Effector memory CD4-positive, alpha-beta T cell (primary cell): ENCODE measurements around the gene ZC3H7B.

Source experiments
- DNase-seq, 3 donors: peaks; one replicate each; pipeline ENCODE4 v3.0.0-alpha.2; 2020
- H3K27ac ChIP-seq: 2 replicates; pipeline ENCODE4 v1.7.0; 2013; ENCODE audit warnings: mild to moderate bottlenecking, low read length, moderate library complexity; ENCODE audit not compliant: insufficient read depth, poor library complexity, severe bottlenecking
- H3K27me3 ChIP-seq: replicated peaks from 2 replicates; pipeline ENCODE4 v1.7.0; 2013; ENCODE audit warnings: mild to moderate bottlenecking, low read length; ENCODE audit not compliant: insufficient read depth, control insufficient read depth, poor library complexity, severe bottlenecking
- H3K36me3 ChIP-seq: 2 replicates; pipeline ENCODE4 v1.7.0; 2013; ENCODE audit warnings: mild to moderate bottlenecking, low read length, moderate library complexity; ENCODE audit not compliant: control insufficient read depth, insufficient read depth
- H3K4me1 ChIP-seq: 2 replicates; pipeline ENCODE4 v1.7.0; 2013; ENCODE audit warnings: low read length, mild to moderate bottlenecking; ENCODE audit not compliant: control insufficient read depth, insufficient read depth, poor library complexity, severe bottlenecking
- H3K4me3 ChIP-seq: 2 replicates; pipeline ENCODE4 v1.7.0; 2013; ENCODE audit warnings: low read length, low read depth, mild to moderate bottlenecking; ENCODE audit not compliant: insufficient read depth, poor library complexity, severe bottlenecking
- H3K9me3 ChIP-seq: 2 replicates; pipeline ENCODE4 v1.7.0; 2013; ENCODE audit warnings: mild to moderate bottlenecking, low read length, moderate library complexity; ENCODE audit not compliant: control insufficient read depth

The ZC3H7B gene

GRCh38 chr22:41362615-41363014, 61.3 kb downstream of the ZC3H7B start:
- no peak for DNase-seq
- no peaks in the 10 kb centered on the region for H3K9me3 ChIP-seq
- no peak overlapping the region for H3K27ac ChIP-seq
- H3K4me1 ChIP-seq: no peaks in the 10 kb centered on the region
- no peaks in the 10 kb centered on the region for H3K27me3 ChIP-seq
- H3K4me3 ChIP-seq: no peak overlapping the region
- peaks cover 4% of the 10 kb centered on the region for H3K36me3 ChIP-seq

DNA sequence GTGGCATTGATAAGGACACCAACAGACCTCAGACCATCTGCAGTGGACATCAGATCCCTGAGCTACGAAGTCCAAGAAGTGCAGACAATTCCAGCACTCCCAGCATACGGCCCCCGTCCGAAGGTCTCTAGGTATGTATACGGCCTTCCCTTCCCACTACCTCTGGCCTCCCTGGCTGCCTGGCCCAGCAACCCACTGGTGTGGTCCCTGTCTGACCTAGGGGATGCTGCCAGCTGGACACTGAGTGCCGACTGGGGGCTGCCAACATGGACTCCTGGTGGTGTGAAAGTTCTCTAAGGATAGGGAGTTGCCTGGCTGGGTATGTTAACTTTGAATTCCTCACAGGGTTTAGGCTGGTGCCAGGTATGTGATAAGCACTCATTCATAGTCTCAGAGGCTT, 62.9 kb downstream of the ZC3H7B start:
- no peak overlapping the region for H3K4me3 ChIP-seq
- H3K27me3 ChIP-seq: no peaks in the 10 kb centered on the region
- no peak for DNase-seq
- H3K9me3 ChIP-seq: no peaks in the 10 kb centered on the region
- no peaks in the 10 kb centered on the region for H3K36me3 ChIP-seq
- no peaks in the 10 kb centered on the region for H3K4me1 ChIP-seq
- no peak overlapping the region for H3K27ac ChIP-seq

DNA sequence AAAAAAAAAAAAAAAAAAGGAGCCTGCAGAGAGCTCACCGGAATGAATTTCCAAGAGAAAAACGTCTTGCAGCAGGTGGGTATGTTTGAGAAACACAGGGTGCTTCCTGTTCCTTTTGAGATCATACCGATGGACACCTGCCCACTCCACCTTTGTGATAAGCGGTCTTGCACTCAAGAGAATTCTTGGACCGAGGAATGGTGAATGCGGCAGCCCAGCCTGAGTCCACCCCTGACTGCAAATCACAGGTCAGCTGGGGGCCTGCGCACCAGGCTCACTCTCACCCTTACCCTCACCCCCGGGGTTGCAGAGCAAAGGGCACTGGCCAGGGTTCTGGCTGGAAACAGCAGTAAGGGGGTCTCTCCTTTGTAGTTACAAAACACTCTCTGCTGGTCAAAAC, 63.6 kb downstream of the ZC3H7B start:
- no peaks in the 10 kb centered on the region for H3K4me1 ChIP-seq
- H3K4me3 ChIP-seq: no peak overlapping the region
- no peaks in the 10 kb centered on the region for H3K36me3 ChIP-seq
- H3K27ac ChIP-seq: no peak overlapping the region
- DNase-seq: no peak
- H3K9me3 ChIP-seq: no peaks in the 10 kb centered on the region
- H3K27me3 ChIP-seq: no peaks in the 10 kb centered on the region

- Histone ChIP-seq H3K36me3 (no peaks in the 10 kb centered on the region), H3K27me3 (no peaks in the 10 kb centered on the region)
Measured at GRCh38 chr22:41365425-41365824, 64.1 kb downstream of the ZC3H7B start.

GRCh38 chr22:41366323-41367029, 65.2 kb downstream of the ZC3H7B start:
- no peak overlapping the region for H3K27ac ChIP-seq
- no peaks in the 10 kb centered on the region for H3K36me3 ChIP-seq
- H3K4me3 ChIP-seq: no peak overlapping the region

More at GRCh38 chr22:41365425-41365824, 64.1 kb downstream of the ZC3H7B start:
- Histone ChIP-seq H3K4me1 (no peaks in the 10 kb centered on the region), H3K9me3 (no peaks in the 10 kb centered on the region), H3K27ac (no peak overlapping the region), H3K4me3 (no peak overlapping the region)
- DNase-seq: no peak

DNA sequence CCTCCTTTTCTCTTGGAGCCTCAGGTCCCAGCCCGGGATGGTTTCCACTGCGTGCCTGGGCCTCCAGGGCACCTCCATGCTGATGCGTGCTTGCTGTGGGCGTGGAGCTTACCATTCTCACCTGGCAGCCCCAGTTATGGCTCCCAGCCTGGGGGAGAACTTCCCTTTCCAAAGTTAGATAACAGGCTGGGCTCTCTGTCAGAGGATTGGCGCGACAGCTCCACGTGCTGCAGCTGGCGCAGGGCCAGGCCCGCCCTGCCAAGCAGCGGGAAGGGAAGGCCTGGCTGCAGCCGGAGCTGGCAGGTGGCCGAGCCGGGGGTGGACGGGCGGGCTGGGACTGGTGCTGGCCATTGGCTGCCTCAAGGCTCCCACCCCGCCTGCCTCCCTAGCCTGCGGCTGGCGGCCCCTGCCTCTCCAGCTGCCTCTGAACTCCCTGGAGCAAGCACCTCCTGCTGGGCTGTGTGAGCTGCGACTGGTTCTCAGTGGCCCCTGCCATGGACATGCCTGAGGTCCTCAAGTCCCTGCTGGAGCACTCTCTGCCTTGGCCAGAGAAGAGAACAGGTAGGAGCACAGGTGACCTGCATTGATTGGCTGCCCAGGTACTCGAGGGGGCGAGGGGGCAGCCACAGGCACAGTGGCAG, 65.8 kb downstream of the ZC3H7B start:
- DNase-seq: no peak
- Histone ChIP-seq H3K9me3 (no peaks in the 10 kb centered on the region), H3K4me1 (no peaks in the 10 kb centered on the region), H3K36me3 (no peaks in the 10 kb centered on the region), H3K27ac (no peak overlapping the region), H3K4me3 (no peak overlapping the region), H3K27me3 (no peaks in the 10 kb centered on the region)

More at GRCh38 chr22:41366323-41367029, 65.2 kb downstream of the ZC3H7B start:
- Histone ChIP-seq H3K27me3 (no peaks in the 10 kb centered on the region), H3K9me3 (no peaks in the 10 kb centered on the region), H3K4me1 (no peaks in the 10 kb centered on the region)
- no peak for DNase-seq

DNA sequence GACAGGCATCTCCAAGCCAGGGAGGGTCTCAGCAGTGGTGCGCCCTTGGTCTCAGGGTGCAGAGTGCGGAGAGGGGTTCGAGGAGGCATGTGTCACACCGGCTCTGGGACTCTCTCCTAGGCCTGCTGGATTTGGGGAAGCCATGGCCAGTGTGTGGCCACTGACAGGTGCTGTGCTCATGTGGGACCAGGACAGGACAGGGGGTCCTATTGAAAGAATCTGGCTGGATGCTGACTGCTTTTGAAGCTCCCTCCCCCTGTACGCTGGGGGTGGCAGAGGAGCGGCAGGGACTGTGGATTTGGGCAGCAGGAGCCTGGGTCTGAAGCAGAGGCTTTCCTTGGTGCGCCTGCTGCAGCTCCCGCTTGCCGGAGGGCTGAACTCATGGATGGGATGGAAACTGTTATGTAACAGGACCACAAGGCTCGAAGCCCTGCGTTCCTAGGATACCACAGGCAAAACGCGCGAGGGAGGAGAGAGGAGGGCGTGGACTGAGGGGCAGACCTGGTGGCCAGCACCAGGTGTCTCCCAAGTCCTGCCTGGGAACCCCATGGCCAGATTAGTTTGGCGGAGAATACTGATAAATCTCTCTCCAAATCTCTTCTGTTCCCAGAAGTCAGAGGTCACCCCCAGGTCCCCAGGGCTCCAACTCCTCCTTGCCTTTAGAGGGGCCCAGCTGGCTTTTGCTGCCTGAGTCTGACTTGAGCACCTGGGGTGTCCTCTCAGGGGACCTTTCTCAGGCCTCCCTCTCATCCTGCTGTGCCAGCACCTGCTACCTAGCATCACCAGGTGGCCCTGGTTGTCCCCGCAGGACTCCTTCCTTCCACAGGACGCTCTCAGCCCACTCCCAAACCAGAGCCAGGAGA, 66.6 kb downstream of the ZC3H7B start:
- Histone ChIP-seq H3K27me3 (no peaks in the 10 kb centered on the region), H3K9me3 (no peaks in the 10 kb centered on the region), H3K36me3 (no peaks in the 10 kb centered on the region), H3K27ac (no peak overlapping the region), H3K4me3 (no peak overlapping the region), H3K4me1 (no peaks in the 10 kb centered on the region)
- no peak for DNase-seq

GRCh38 chr22:41368543-41369423, 67.5 kb downstream of the ZC3H7B start:
- Histone ChIP-seq H3K27ac (no peak overlapping the region), H3K27me3 (no peaks in the 10 kb centered on the region), H3K4me1 (no peaks in the 10 kb centered on the region), H3K4me3 (no peak overlapping the region), H3K36me3 (no peaks in the 10 kb centered on the region), H3K9me3 (no peaks in the 10 kb centered on the region)
- no peak for DNase-seq

GRCh38 chr22:41369424-41369745, 68.1 kb downstream of the ZC3H7B start:
- Histone ChIP-seq H3K9me3 (no peaks in the 10 kb centered on the region), H3K27ac (no peak overlapping the region), H3K4me3 (no peak overlapping the region), H3K27me3 (no peaks in the 10 kb centered on the region), H3K36me3 (no peaks in the 10 kb centered on the region), H3K4me1 (no peaks in the 10 kb centered on the region)
- DNase-seq: no peak
